Stomach (tissue), 9 donors: Measurements from ENCODE around the gene KIF2A. TPM values are rescaled to one million over a fixed set of nuclear protein-coding genes. Genes with fewer than 3 reads are reported as not detected.

Experiments
- DNase-seq, 2 donors: peaks; one replicate each; pipeline versions ENCODE4 v3.0.0 to v3.0.0-alpha.2; 2013 to 2019
- H3K27ac ChIP-seq, 5 donors: fragments of 200-600 bp in 4 of 5; sonication (generic) in 4 of 5; one replicate each; pipeline ENCODE4 v1.5.1; 2013 to 2019; ENCODE audit warnings: mild to moderate bottlenecking in 1 of 5, moderate library complexity in 1 of 5
- H3K27me3 ChIP-seq, 3 donors: fragments of 200-600 bp; sonication (generic); one replicate each; pipeline ENCODE4 v1.5.1; 2017 to 2019; ENCODE audit warnings: mixed run types in 1 of 3
- H3K36me3 ChIP-seq, 4 donors: fragments of 200-600 bp; sonication (generic); 1 replicate in 3 of 4; 2 replicates in 1 of 4; pipeline ENCODE4 v1.5.1; 2016 to 2019
- H3K4me1 ChIP-seq, 4 donors: fragments of 200-600 bp; sonication (generic); one replicate each; pipeline ENCODE4 v1.5.1; 2016 to 2019
- H3K4me3 ChIP-seq, 4 donors: fragments of 200-600 bp; sonication (generic) in 3 of 4; one replicate each; pipeline ENCODE4 v1.5.1; 2016 to 2019; ENCODE audit warnings: mild to moderate bottlenecking in 1 of 4
- H3K9me3 ChIP-seq, 4 donors: fragments of 200-600 bp; sonication (generic); one replicate each; pipeline ENCODE4 v1.5.1; 2016 to 2019
- EP300 ChIP-seq: sonication (generic); formaldehyde crosslinking; IDR thresholded peaks from one replicate; pipeline ENCODE4 v1.6.1; 2017; ENCODE audit warnings: antibody characterized with exemption
- POLR2A ChIP-seq, 4 donors: fragments of 450-650 bp; IDR thresholded peaks; one replicate each; pipeline ENCODE4 v1.6.1; 2016; ENCODE audit warnings: antibody characterized with exemption in 4 of 4, control low read depth in 2 of 4, mild to moderate bottlenecking in 1 of 4, moderate library complexity in 1 of 4
- POLR2AphosphoS5 ChIP-seq, 3 donors: sonication (generic); formaldehyde crosslinking; IDR thresholded peaks; one replicate each; pipeline ENCODE4 v1.6.1; 2016; ENCODE audit warnings: antibody characterized with exemption in 3 of 3
- WGBS, 5 donors: extraction: QIAGEN DNeasy Blood & Tissue Kit in 3 of 5; methylation state at CpG; one replicate each; pipeline versions ENCODE4 v1.1.5 to v1.1.7; 2013 to 2018; 5-methylcytosine and 5-hydroxymethylcytosine counted together
- intact Hi-C: fragments of 100-400 bp; cut with DNase I; formaldehyde crosslinking; loops from one replicate; pipeline ENCODE4 v1.15.1; 2023; ENCODE audit warnings: low total_unique reads
- polyA plus RNA-seq, 3 donors: library from polyadenylated mRNA; stranded (reverse); fragments of 200-250 nt; gene quantifications; one replicate each; pipeline ENCODE4 v1.2.3, GENCODE V29; 2013
- total RNA-seq, 5 donors: library from RNA; depleted of rRNA; stranded (reverse); fragments of >200 nt; gene quantifications; one replicate each; pipeline versions ENCODE4 v1.1.0 to v1.2.3, GENCODE V29; 2014 to 2016
- TF ChIP-seq, protein P1 (sequence below), 7 experiments: fragments of 450-650 bp in 4 of 7; fragments of 200-600 bp in 3 of 7; sonication (generic) in 3 of 7; IDR thresholded peaks; one replicate each; pipeline ENCODE4 v1.5.1; 2016 to 2019; ENCODE audit warnings: antibody characterized with exemption in 7 of 7, control low read depth in 2 of 7, mild to moderate bottlenecking in 1 of 7
- donor health status: healthy with polysubstance abuse.
- donor health status: Bipolar disorder and iron deficiency.
- donor health status: healthy.

The KIF2A gene
- total and polyA plus RNA-seq, 8 donors: 2.6 to 61.3 (median 9.9) TPM

DNA sequence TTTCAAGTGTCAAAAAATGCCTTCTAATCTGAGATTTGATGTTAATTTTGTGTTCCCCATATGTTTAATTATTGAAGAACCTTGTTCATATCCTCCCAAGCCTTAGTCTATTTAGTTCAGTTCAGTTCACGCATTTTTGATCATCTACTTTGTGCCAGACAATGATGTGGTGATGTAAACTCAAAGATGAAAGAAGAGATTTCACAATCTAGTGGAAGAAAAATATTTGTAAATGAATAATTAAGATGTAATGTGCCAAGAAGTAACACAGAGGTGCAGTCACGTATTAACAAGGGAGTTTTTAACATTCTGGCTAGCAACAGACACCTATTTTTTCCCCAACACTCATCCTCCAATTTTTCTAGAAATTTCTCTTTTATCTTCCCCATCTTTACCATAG is 22.1 kb upstream of the KIF2A start:
- no peak for DNase-seq
- Histone ChIP-seq H3K4me1 (no peaks in the 10 kb centered on the region), H3K27ac (no peak overlapping the region), H3K27me3 (no peaks in the 10 kb centered on the region), H3K36me3 (no peaks in the 10 kb centered on the region), H3K4me3 (no peak overlapping the region), H3K9me3 (no peaks in the 10 kb centered on the region)
- TF ChIP-seq POLR2A (IDR thresholded peaks at IDR 0.05) (no peak), POLR2AphosphoS5 (IDR thresholded peaks at IDR 0.05) (no peak), EP300 (no peak)
- TF ChIP-seq, protein P1, sequence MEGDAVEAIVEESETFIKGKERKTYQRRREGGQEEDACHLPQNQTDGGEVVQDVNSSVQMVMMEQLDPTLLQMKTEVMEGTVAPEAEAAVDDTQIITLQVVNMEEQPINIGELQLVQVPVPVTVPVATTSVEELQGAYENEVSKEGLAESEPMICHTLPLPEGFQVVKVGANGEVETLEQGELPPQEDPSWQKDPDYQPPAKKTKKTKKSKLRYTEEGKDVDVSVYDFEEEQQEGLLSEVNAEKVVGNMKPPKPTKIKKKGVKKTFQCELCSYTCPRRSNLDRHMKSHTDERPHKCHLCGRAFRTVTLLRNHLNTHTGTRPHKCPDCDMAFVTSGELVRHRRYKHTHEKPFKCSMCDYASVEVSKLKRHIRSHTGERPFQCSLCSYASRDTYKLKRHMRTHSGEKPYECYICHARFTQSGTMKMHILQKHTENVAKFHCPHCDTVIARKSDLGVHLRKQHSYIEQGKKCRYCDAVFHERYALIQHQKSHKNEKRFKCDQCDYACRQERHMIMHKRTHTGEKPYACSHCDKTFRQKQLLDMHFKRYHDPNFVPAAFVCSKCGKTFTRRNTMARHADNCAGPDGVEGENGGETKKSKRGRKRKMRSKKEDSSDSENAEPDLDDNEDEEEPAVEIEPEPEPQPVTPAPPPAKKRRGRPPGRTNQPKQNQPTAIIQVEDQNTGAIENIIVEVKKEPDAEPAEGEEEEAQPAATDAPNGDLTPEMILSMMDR (IDR thresholded peaks at IDR 0.05): no peak
- intact Hi-C loops: no loop called here
- 69 to 77% (median 73%) methylated on average over 2 of the region's 2 CpGs for WGBS, 5 donors

DNA sequence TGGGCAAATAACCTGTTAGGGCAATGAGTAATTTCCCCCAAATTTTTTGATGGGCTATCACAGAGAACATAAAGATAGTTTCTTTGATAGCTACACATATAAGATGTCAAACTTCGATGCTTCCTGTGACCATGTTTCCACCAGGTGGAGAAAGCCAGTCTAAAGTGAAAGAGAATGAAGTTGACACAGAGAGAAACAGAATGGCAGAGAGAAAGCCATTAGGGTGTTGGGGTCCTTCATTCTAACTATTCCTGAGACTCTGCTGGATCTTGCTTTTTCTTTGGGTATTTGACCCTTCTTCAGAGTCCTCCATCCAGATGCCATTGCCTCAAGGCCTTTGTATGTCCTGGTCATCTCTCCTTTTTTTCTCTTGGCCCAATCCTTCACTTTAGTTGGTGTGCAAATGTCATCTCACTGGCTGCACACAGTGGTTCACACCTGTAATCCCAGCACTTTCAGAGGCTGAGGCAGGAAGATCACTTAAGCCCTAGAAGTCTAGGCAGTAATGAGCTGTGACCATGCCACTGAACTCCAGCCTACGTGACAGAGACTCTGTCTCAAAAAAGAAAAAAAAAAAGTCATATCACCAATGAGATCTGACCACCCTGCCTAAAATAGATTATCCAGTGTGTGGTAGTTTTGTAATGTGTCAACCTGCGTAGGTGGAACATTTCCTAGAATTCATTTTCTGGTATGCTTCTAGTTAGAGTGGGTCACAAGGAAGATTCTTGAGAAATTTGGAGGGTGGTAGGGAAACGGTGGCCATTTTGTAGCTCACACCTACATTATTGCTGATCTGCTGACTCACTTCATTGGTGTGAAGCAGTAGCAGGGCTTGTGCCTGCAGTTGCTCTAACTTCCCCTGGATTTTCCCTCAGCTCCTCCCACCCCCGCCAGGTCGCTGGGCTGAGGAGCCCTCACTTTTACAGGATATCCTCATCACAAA is 20.8 kb upstream of the KIF2A start:
- TF ChIP-seq EP300 (no peak), POLR2A (IDR thresholded peaks at IDR 0.05) (no peak), POLR2AphosphoS5 (IDR thresholded peaks at IDR 0.05) (no peak)
- TF ChIP-seq, protein P1 (IDR thresholded peaks at IDR 0.05): no peak
- Histone ChIP-seq H3K27ac (no peak overlapping the region), H3K4me1 (no peaks in the 10 kb centered on the region), H3K27me3 (no peaks in the 10 kb centered on the region), H3K9me3 (no peaks in the 10 kb centered on the region), H3K36me3 (no peaks in the 10 kb centered on the region), H3K4me3 (no peak overlapping the region)
- 73 to 85% (median 82%) methylated on average over 6 of the region's 6 CpGs for WGBS, 5 donors
- no peak for DNase-seq
- intact Hi-C loops: no loop called here

DNA sequence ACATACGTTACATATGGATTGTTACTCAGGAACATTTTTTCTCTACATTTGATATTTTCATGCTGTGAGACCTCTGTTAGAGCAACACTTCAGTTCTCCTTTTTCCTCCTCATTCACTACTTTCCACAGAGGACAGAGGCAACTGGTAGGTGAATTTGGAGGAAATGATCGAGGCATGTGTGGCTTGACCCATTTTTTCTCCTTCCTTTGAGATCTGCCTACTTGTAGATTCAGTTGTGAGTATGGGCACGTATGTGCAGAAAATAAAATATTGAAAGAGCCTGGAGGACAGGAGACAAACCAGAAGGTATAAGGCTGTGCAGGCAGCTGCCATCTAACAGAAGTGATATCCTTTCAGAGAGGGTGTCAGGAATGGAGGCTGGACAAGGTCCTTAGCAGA is 19.2 kb upstream of the KIF2A start:
- no peak for DNase-seq
- TF ChIP-seq POLR2A (IDR thresholded peaks at IDR 0.05) (no peak), POLR2AphosphoS5 (IDR thresholded peaks at IDR 0.05) (no peak), EP300 (no peak)
- TF ChIP-seq, protein P1 (IDR thresholded peaks at IDR 0.05): no peak
- Histone ChIP-seq H3K27me3 (no peaks in the 10 kb centered on the region), H3K4me1 (no peaks in the 10 kb centered on the region), H3K9me3 (no peaks in the 10 kb centered on the region), H3K4me3 (no peak overlapping the region), H3K36me3 (no peaks in the 10 kb centered on the region), H3K27ac (no peak overlapping the region)
- intact Hi-C loops: no loop called here
- 82 to 89% (median 85%) methylated on average over 3 of the region's 3 CpGs for WGBS, 5 donors

DNA sequence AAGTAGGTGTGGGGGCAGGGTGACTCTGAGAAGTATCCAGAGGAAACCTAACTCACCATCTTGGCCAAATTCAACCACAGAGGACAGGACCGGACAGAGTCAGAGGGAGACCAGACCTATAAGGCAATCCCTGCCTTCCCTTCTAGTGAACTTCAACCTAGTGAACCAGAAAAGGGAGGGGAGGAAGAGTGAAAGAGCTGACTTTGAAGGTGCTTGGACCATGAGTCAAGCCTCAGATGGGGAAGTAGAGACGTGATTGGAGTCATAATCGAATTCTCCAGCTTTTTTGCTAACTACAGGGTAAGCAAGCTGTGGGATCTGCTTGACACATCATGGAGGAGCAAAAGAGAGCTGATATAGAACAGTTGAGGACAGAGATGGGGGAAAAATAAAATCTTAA is 18.8 kb upstream of the KIF2A start:
- H3K27me3 ChIP-seq: no peaks in the 10 kb centered on the region
- H3K27ac ChIP-seq: no peak overlapping the region
- H3K9me3 ChIP-seq: no peaks in the 10 kb centered on the region
- TF ChIP-seq POLR2AphosphoS5 (IDR thresholded peaks at IDR 0.05) (no peak), EP300 (no peak)
- H3K4me3 ChIP-seq: no peak overlapping the region
- DNase-seq: no peak
- intact Hi-C loops: no loop called here
- H3K4me1 ChIP-seq: no peaks in the 10 kb centered on the region
- 63 to 79% (median 76%) methylated on average over 3 of the region's 3 CpGs for WGBS, 5 donors
- H3K36me3 ChIP-seq: no peaks in the 10 kb centered on the region

DNA sequence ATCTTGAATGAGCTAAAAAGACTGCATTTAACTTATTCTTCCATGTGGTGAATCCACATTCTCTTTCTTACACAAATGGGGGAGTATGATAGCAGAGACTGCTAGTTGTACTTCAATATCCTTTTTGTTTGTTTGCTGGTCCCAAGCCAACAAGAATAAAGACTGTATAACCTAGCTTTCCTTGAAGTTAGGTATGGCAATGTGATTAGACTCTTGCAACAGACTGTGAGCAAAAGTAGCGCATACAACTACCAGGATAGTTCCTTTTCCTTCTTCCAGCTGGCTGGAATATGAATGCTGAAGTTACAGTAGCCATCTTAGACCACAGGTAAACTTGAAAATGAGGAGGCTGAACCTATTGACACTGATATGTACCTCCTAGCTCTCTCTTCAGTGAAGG is 17.9 kb upstream of the KIF2A start:
- Histone ChIP-seq H3K36me3 (no peaks in the 10 kb centered on the region), H3K9me3 (no peaks in the 10 kb centered on the region), H3K27ac (no peak overlapping the region), H3K27me3 (no peaks in the 10 kb centered on the region), H3K4me3 (no peak overlapping the region), H3K4me1 (no peaks in the 10 kb centered on the region)
- intact Hi-C loops: no loop called here
- WGBS, 5 donors: 77 to 94% (median 88%) methylated on average over 1 of the region's 1 CpG
- TF ChIP-seq, protein P1 (IDR thresholded peaks at IDR 0.05): no peak
- TF ChIP-seq EP300 (no peak), POLR2A (IDR thresholded peaks at IDR 0.05) (no peak), POLR2AphosphoS5 (IDR thresholded peaks at IDR 0.05) (no peak)
- DNase-seq: no peak
